CD8-positive, alpha-beta memory T cell (primary cell): ENCODE measurements around the gene SMIM43. TPM values are rescaled to one million over a fixed set of nuclear protein-coding genes. Genes with fewer than 3 reads are reported as not detected.

ENCODE experiments used
- CTCF ChIA-PET: fragments of 350-600 bp; sonication (Branson Sonifier 250); formaldehyde crosslinking; loops from one replicate; lab custom pipeline; 2021; ENCODE audit warnings: antibody characterized with exemption; lab: Charles Lee
- POLR2A ChIA-PET: fragments of 350-600 bp; sonication (Branson Sonifier 250); formaldehyde crosslinking; loops from one replicate; lab custom pipeline; 2021; ENCODE audit warnings: antibody characterized with exemption; lab: Charles Lee
- DNase-seq, 5 donors: peaks; one replicate each; pipeline versions ENCODE4 v3.0.0 to v3.0.0-alpha.2; 2020 to 2022; ENCODE audit warnings: mixed read lengths in 1 of 5
- H3K27ac ChIP-seq: one replicate; pipeline ENCODE4 v1.7.0; 2013; ENCODE audit warnings: low read depth, mild to moderate bottlenecking, low read length, moderate library complexity
- H3K27me3 ChIP-seq: 2 replicates; pipeline ENCODE4 v1.7.0; 2013; ENCODE audit warnings: low read length, mild to moderate bottlenecking; ENCODE audit not compliant: insufficient read depth, poor library complexity, severe bottlenecking
- H3K36me3 ChIP-seq: 2 replicates; pipeline ENCODE4 v1.7.0; 2013; ENCODE audit warnings: mild to moderate bottlenecking, low read length, moderate library complexity; ENCODE audit not compliant: insufficient read depth
- H3K4me1 ChIP-seq: 2 replicates; pipeline ENCODE4 v1.7.0; 2013; ENCODE audit warnings: mild to moderate bottlenecking, low read length, moderate library complexity; ENCODE audit not compliant: insufficient read depth
- H3K4me3 ChIP-seq: 2 replicates; pipeline ENCODE4 v1.7.0; 2013; ENCODE audit warnings: mild to moderate bottlenecking, low read length
- H3K9me3 ChIP-seq: 2 replicates; pipeline ENCODE4 v1.7.0; 2013; ENCODE audit warnings: mild to moderate bottlenecking, low read length
- H3K27ac Mint-ChIP-seq, 8 donors: one replicate each; pipeline ENCODE4 v1.8.0; 2020 to 2021; ENCODE audit warnings: mixed read lengths in 8 of 8, mild to moderate bottlenecking in 6 of 8, inconsistent platforms in 3 of 8, moderate library complexity in 3 of 8
- H3K27me3 Mint-ChIP-seq, 2 donors: one replicate each; pipeline ENCODE4 v1.8.0; 2020 to 2021; ENCODE audit warnings: mixed read lengths in 2 of 2, mild to moderate bottlenecking in 1 of 2, moderate library complexity in 1 of 2
- H3K36me3 Mint-ChIP-seq, 3 donors: one replicate each; pipeline ENCODE4 v1.8.0; 2020 to 2021; ENCODE audit warnings: mixed read lengths in 3 of 3, inconsistent platforms in 1 of 3, mild to moderate bottlenecking in 1 of 3
- H3K4me1 Mint-ChIP-seq, 3 donors: one replicate each; pipeline ENCODE4 v1.8.0; 2020 to 2021; ENCODE audit warnings: mixed read lengths in 3 of 3, inconsistent platforms in 1 of 3, mild to moderate bottlenecking in 1 of 3
- H3K4me3 Mint-ChIP-seq, 7 donors: one replicate each; pipeline ENCODE4 v1.8.0; 2020 to 2021; ENCODE audit warnings: mixed read lengths in 7 of 7, mild to moderate bottlenecking in 6 of 7, moderate library complexity in 4 of 7, inconsistent platforms in 2 of 7
- H3K9me3 Mint-ChIP-seq, 5 donors: one replicate each; pipeline ENCODE4 v1.8.0; 2020 to 2022; ENCODE audit warnings: mixed read lengths in 5 of 5, mild to moderate bottlenecking in 3 of 5, moderate library complexity in 2 of 5, inconsistent platforms in 1 of 5
- polyA plus RNA-seq: library from polyadenylated mRNA; unstranded; fragments of 300-500 nt; fragmentation: Illumina TruSeq; gene quantifications from one replicate; pipeline ENCODE4 v1.2.3, GENCODE V29; 2021
- total RNA-seq, 2 experiments: library from RNA; stranded (reverse); gene quantifications; one replicate each; pipeline ENCODE4 v1.2.3, GENCODE V29; 2021

The SMIM43 gene
- total and polyA plus RNA-seq, 3 experiments from 2014 or later: 0.23 to 0.47 (median 0.44) TPM

DNA sequence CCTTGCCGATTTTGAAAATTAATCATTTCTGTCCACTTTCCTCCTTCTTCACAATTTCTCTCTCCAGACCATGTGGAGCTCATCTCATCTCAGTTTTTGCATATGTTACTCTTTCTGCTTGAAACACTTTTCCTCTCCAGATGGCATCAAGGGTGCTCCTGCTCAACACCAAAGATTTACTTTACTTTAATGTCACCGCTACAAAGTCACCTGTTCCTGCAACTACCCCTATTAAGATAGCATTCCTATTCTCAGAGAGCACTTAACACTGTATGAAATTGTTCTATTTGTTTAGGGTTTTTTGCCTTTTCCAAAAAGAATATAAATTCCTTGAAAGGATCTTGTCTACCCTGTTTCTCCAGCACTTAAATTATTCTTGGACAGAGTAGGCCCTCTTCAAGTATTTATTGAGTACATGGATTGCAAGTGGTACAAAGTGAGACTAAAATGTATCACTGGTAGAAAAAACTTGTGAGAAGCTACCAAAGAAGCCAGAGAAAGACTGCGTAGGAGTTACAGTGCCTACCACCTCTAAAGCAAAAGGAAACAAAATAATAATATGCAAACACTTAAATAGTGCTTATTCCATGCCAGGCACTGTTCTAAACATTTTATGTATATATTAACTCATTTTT lies 35.0 kb upstream of the SMIM43 start:
- Mint-ChIP-seq H3K4me1 (peaks cover 47 to 68% (median 60%) of the 10 kb centered on the region in 3 donors), H3K36me3 (peaks cover 0 to 34% (median 7%) of the 10 kb centered on the region in 3 donors), H3K4me3 (peak overlapping the region; percentile 94 to 98 (median 97)), H3K27ac (peak overlapping the region; percentile 97 to 100 (median 98)), H3K27me3 (peaks cover 0 to 3% of the 10 kb centered on the region in 2 donors), H3K9me3 (no peaks in the 10 kb centered on the region)
- POLR2A ChIA-PET: interaction anchor here (0.6 kb wide), 1 partner anchor 11 kb away, joined by 6 read pairs; no protein-coding TSS in a partner anchor
- peaks cover 31% of the 10 kb centered on the region for H3K4me1 ChIP-seq
- no peak for DNase-seq
- peaks cover 7% of the 10 kb centered on the region for H3K36me3 ChIP-seq
- H3K27ac ChIP-seq: peak overlapping the region; percentile 95
- no peaks in the 10 kb centered on the region for H3K27me3 ChIP-seq
- no peaks in the 10 kb centered on the region for H3K9me3 ChIP-seq
- CTCF ChIA-PET: interaction anchor here (1.2 to 1.8 kb wide), 2 partner anchors 11 to 28 kb away, joined by 3 to 7 read pairs; no protein-coding TSS in a partner anchor
- peak overlapping the region; percentile 100 for H3K4me3 ChIP-seq

- Histone ChIP-seq H3K9me3 (no peaks in the 10 kb centered on the region), H3K27ac (no peak overlapping the region), H3K4me1 (peaks cover 31% of the 10 kb centered on the region), H3K27me3 (no peaks in the 10 kb centered on the region), H3K4me3 (peak overlapping the region; percentile 22), H3K36me3 (peaks cover 7% of the 10 kb centered on the region)
- CTCF ChIA-PET: no interaction called here
- Mint-ChIP-seq H3K4me3 (peak overlapping the region; percentile 1 to 98 (median 65)), H3K27me3 (peaks cover 0 to 4% of the 10 kb centered on the region in 2 donors), H3K4me1 (peaks cover 45 to 62% (median 60%) of the 10 kb centered on the region in 3 donors), H3K27ac (peak overlapping the region; percentile 61 to 100 (median 98)), H3K9me3 (no peaks in the 10 kb centered on the region), H3K36me3 (peaks cover 0 to 28% (median 7%) of the 10 kb centered on the region in 3 donors)
- POLR2A ChIA-PET: no interaction called here
- DNase-seq: peak in 1 of 5 donors; percentile 2
These were observed 34.4 kb upstream of the SMIM43 start for GRCh38 chr4:121799208-121799823.

DNA sequence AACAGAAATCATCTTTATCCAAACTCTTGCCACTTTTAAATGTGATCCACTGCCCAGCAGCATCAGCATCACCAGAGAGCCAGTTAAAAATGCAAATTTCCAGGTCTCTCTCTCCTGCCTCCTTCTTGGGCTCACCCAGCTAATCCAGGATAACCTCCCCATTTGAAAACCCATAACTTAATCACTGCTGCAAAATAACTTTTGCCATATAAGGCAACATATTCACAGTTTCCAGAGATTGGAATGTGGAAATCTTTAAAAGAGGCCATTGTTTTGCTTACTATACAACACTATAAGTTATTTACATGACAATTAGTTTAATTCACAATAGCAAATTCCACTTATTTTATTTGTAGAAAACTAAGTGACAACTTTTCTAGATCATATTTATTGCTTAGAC lies 31.3 kb upstream of the SMIM43 start:
- peaks cover 3% of the 10 kb centered on the region in 2 donors for H3K27me3 Mint-ChIP-seq
- DNase-seq: no peak
- peak overlapping the region in 1 of 7 donors; percentile 48 for H3K4me3 Mint-ChIP-seq
- ChIA-PET CTCF (no interaction called here), POLR2A (no interaction called here)
- no peaks in the 10 kb centered on the region for H3K9me3 ChIP-seq
- H3K4me1 Mint-ChIP-seq: peaks cover 30 to 43% (median 38%) of the 10 kb centered on the region in 3 donors
- peak overlapping the region in 1 of 8 donors; percentile 29 for H3K27ac Mint-ChIP-seq
- H3K9me3 Mint-ChIP-seq: no peaks in the 10 kb centered on the region
- no peaks in the 10 kb centered on the region for H3K36me3 ChIP-seq
- peaks cover 0 to 7% (median 0%) of the 10 kb centered on the region in 3 donors for H3K36me3 Mint-ChIP-seq
- no peak overlapping the region for H3K27ac ChIP-seq
- H3K4me1 ChIP-seq: peaks cover 16% of the 10 kb centered on the region
- no peak overlapping the region for H3K4me3 ChIP-seq
- H3K27me3 ChIP-seq: no peaks in the 10 kb centered on the region

DNA sequence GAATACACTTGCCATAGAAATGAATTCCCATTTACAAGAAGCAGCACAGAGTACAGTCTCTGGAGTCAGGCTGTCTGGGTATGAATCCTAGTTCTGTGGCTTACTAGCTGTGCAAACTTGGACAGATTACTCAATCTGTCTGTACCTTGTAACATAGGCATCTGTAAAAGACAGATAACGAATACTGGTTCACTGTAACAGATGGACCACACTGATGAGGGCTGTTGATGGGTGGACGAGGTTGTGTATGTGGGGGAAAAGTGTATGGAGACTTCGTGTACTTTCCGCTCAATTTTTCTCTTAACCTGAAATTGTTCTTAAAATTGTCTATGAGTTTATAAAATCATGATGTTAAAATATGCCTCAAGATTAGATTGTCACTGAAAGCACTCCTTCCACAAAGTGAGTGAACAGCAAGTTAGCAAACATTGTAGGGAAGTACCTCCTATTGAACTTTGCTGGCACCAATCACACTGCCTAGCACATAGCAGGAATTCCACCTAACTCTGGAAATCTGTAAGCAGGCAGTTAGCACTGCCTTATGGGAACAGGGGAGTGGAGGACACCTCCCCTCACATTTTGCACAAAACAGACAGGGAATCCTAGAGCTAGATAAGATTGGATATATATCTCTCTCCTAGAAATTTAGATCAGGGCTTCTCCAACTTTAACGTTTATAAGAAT lies 29.7 kb upstream of the SMIM43 start:
- no peaks in the 10 kb centered on the region for H3K9me3 Mint-ChIP-seq
- no peaks in the 10 kb centered on the region for H3K36me3 ChIP-seq
- peak overlapping the region; percentile 38 for H3K27ac ChIP-seq
- H3K4me3 Mint-ChIP-seq: no peak overlapping the region
- DNase-seq: no peak
- H3K36me3 Mint-ChIP-seq: no peaks in the 10 kb centered on the region
- peaks cover 4% of the 10 kb centered on the region for H3K4me1 ChIP-seq
- H3K27me3 Mint-ChIP-seq: peaks cover 1 to 3% of the 10 kb centered on the region in 2 donors
- no peaks in the 10 kb centered on the region for H3K27me3 ChIP-seq
- H3K9me3 ChIP-seq: no peaks in the 10 kb centered on the region
- peaks cover 14 to 26% (median 22%) of the 10 kb centered on the region in 3 donors for H3K4me1 Mint-ChIP-seq
- no peak overlapping the region for H3K4me3 ChIP-seq
- ChIA-PET POLR2A (no interaction called here), CTCF (no interaction called here)
- H3K27ac Mint-ChIP-seq: peak overlapping the region in 1 of 8 donors; percentile 66

DNA sequence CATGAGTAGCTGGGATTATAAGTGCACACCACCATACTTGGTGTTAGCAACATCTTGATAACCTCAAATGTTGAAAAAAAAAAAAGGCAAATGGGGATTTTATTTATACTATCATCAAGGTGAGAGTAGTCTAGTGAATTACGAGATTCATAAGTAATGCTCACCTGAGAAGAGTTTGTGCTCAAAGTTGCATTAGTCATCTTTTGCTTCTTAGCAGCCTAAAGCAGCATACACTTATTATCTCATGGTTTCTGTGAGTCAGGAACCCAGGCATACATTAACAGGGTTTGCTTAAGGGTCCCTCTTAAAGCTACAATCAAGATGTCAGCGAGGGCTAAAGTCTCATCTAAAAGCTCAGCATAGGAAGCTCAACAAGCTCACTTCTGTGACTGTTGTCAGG lies 28.0 kb upstream of the SMIM43 start:
- H3K4me1 Mint-ChIP-seq: peaks cover 7 to 18% (median 11%) of the 10 kb centered on the region in 3 donors
- Histone ChIP-seq H3K36me3 (no peaks in the 10 kb centered on the region), H3K4me1 (no peaks in the 10 kb centered on the region), H3K4me3 (no peak overlapping the region), H3K27ac (no peak overlapping the region), H3K9me3 (no peaks in the 10 kb centered on the region), H3K27me3 (no peaks in the 10 kb centered on the region)
- DNase-seq: no peak
- CTCF ChIA-PET: no interaction called here
- H3K27ac Mint-ChIP-seq: no peak overlapping the region
- no peaks in the 10 kb centered on the region for H3K9me3 Mint-ChIP-seq
- no peak overlapping the region for H3K4me3 Mint-ChIP-seq
- H3K36me3 Mint-ChIP-seq: no peaks in the 10 kb centered on the region
- POLR2A ChIA-PET: no interaction called here
- H3K27me3 Mint-ChIP-seq: peaks cover 7 to 17% of the 10 kb centered on the region in 2 donors

DNA sequence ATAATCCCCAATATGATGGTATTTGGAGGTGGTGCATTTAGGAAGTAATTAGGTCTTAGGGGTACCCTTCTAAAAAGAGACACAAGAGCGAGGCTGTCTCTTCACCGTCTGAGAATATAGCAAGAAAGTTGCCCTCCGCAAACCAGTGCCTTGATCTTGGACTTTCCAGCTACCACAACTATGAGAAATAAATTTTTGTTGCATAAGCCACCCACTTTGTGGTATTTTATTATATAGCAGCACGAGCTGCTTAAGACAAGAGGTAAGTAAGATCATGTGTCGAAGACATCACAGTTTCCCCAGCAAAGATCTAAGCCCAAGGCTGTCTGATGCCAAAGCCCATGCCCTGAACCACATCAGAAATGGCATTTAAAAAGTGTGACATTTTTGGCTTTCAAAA lies 26.5 kb upstream of the SMIM43 start:
- Mint-ChIP-seq H3K4me1 (peaks cover 7 to 18% (median 11%) of the 10 kb centered on the region in 3 donors), H3K4me3 (no peak overlapping the region), H3K27ac (no peak overlapping the region), H3K9me3 (no peaks in the 10 kb centered on the region), H3K27me3 (peaks cover 9 to 27% of the 10 kb centered on the region in 2 donors), H3K36me3 (no peaks in the 10 kb centered on the region)
- POLR2A ChIA-PET: no interaction called here
- H3K27ac ChIP-seq: no peak overlapping the region
- H3K36me3 ChIP-seq: no peaks in the 10 kb centered on the region
- H3K27me3 ChIP-seq: no peaks in the 10 kb centered on the region
- no peak overlapping the region for H3K4me3 ChIP-seq
- no peaks in the 10 kb centered on the region for H3K9me3 ChIP-seq
- DNase-seq: no peak
- no peaks in the 10 kb centered on the region for H3K4me1 ChIP-seq
- CTCF ChIA-PET: no interaction called here

- H3K9me3 Mint-ChIP-seq: no peaks in the 10 kb centered on the region
- Histone ChIP-seq H3K27ac (no peak overlapping the region), H3K27me3 (no peaks in the 10 kb centered on the region), H3K9me3 (no peaks in the 10 kb centered on the region), H3K4me3 (no peak overlapping the region), H3K36me3 (no peaks in the 10 kb centered on the region), H3K4me1 (no peaks in the 10 kb centered on the region)
- H3K27me3 Mint-ChIP-seq: peaks cover 9 to 29% of the 10 kb centered on the region in 2 donors
- no peak overlapping the region for H3K27ac Mint-ChIP-seq
- peaks cover 4 to 13% (median 8%) of the 10 kb centered on the region in 3 donors for H3K4me1 Mint-ChIP-seq
- DNase-seq: no peak
- H3K4me3 Mint-ChIP-seq: no peak overlapping the region
- ChIA-PET POLR2A (no interaction called here), CTCF (no interaction called here)
- H3K36me3 Mint-ChIP-seq: no peaks in the 10 kb centered on the region
These were observed 26.0 kb upstream of the SMIM43 start for GRCh38 chr4:121790976-121791375.
